B cell (primary cell): Measurements from ENCODE around the gene TBATA.

Experiments
- EZH2 ChIP-seq: IDR thresholded peaks from 2 replicates; pipeline ENCODE4 v1.6.1; 2012; ENCODE audit warnings: borderline replicate concordance, low read depth, mild to moderate bottlenecking, moderate library complexity, low read length; ENCODE audit not compliant: insufficient read depth, poor library complexity, severe bottlenecking
- TF ChIP-seq, protein P1 (sequence below): fragments of 200-600 bp; IDR thresholded peaks from one replicate; pipeline ENCODE4 v1.8.0; 2022; ENCODE audit warnings: antibody characterized with exemption, mild to moderate bottlenecking

DNA sequence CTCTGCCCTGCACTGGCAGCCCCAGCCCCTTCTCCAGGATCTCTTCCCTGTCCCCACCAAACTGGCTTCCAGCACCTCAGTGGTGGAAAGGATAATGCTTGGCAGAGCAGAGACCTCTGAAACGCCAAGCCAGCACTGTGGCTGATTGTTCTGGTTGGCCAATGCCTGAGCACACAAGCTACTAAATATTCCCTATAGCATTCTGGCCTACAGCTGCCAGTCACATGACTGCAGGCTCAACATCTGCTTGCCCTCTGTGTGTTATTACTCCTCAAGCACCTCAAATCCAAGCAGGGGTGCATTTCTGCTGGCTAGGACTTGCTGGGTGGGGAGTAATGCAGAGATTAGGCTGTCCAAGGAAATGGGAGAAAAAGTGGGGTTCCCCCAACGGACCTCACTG lies 6.1 kb downstream of the TBATA start:
- TF ChIP-seq, protein P1, sequence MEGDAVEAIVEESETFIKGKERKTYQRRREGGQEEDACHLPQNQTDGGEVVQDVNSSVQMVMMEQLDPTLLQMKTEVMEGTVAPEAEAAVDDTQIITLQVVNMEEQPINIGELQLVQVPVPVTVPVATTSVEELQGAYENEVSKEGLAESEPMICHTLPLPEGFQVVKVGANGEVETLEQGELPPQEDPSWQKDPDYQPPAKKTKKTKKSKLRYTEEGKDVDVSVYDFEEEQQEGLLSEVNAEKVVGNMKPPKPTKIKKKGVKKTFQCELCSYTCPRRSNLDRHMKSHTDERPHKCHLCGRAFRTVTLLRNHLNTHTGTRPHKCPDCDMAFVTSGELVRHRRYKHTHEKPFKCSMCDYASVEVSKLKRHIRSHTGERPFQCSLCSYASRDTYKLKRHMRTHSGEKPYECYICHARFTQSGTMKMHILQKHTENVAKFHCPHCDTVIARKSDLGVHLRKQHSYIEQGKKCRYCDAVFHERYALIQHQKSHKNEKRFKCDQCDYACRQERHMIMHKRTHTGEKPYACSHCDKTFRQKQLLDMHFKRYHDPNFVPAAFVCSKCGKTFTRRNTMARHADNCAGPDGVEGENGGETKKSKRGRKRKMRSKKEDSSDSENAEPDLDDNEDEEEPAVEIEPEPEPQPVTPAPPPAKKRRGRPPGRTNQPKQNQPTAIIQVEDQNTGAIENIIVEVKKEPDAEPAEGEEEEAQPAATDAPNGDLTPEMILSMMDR, result no peak
- no peak for TF ChIP-seq EZH2
